Trophoblast cell (in vitro differentiated cells and primary cell): ENCODE data around the gene TNS2.

Experiments used
- DNase-seq, 2 donors: peaks; one replicate each; pipeline ENCODE4 v3.0.0-alpha.2; 2016
- H2AFZ ChIP-seq: 2 replicates; pipeline ENCODE4 v1.6.1; 2013; ENCODE audit warnings: low read length, moderate library complexity, mild to moderate bottlenecking; ENCODE audit not compliant: insufficient read depth, poor library complexity
- H2AK5ac ChIP-seq: 2 replicates; pipeline ENCODE4 v1.6.1; 2013; ENCODE audit warnings: mild to moderate bottlenecking, low read length
- H2BK120ac ChIP-seq: 2 replicates; pipeline ENCODE4 v1.6.1; 2013; ENCODE audit warnings: low read length, mild to moderate bottlenecking, moderate library complexity; ENCODE audit not compliant: insufficient read depth, poor library complexity
- H2BK12ac ChIP-seq: 2 replicates; pipeline ENCODE4 v1.6.1; 2013; ENCODE audit warnings: mild to moderate bottlenecking, low read length, moderate library complexity
- H2BK5ac ChIP-seq: 2 replicates; pipeline ENCODE4 v1.6.1; 2013; ENCODE audit warnings: low read length, low read depth, moderate library complexity, mild to moderate bottlenecking; ENCODE audit not compliant: poor library complexity
- H3K14ac ChIP-seq: 2 replicates; pipeline ENCODE4 v1.6.1; 2013; ENCODE audit warnings: mild to moderate bottlenecking, low read length
- H3K18ac ChIP-seq: 2 replicates; pipeline ENCODE4 v1.6.1; 2013; ENCODE audit warnings: mild to moderate bottlenecking, low read length
- H3K23ac ChIP-seq: 2 replicates; pipeline ENCODE4 v1.6.1; 2013; ENCODE audit warnings: low read length
- H3K27ac ChIP-seq: 2 replicates; pipeline ENCODE4 v1.5.1; 2013; ENCODE audit warnings: low read depth, mild to moderate bottlenecking, inconsistent platforms, low read length, moderate library complexity
- H3K27me3 ChIP-seq: 2 replicates; pipeline ENCODE4 v1.6.1; 2013; ENCODE audit warnings: inconsistent platforms, mild to moderate bottlenecking, low read length, moderate library complexity; ENCODE audit not compliant: insufficient read depth
- H3K36me3 ChIP-seq, 2 experiments: 1 replicate in 1 of 2; 2 replicates in 1 of 2; pipeline ENCODE4 v1.6.1; 2013; ENCODE audit warnings: low read length in 2 of 2, mild to moderate bottlenecking in 2 of 2, moderate library complexity in 1 of 2; ENCODE audit not compliant: insufficient read depth in 2 of 2, control insufficient read depth in 1 of 2
- H3K4ac ChIP-seq: 2 replicates; pipeline ENCODE4 v1.6.1; 2013; ENCODE audit warnings: low read depth, mild to moderate bottlenecking, low read length, moderate library complexity
- H3K4me1 ChIP-seq, 2 experiments: 1 replicate in 1 of 2; 2 replicates in 1 of 2; pipeline ENCODE4 v1.6.1; 2013; ENCODE audit warnings: low read length in 2 of 2, mild to moderate bottlenecking in 2 of 2, moderate library complexity in 1 of 2; ENCODE audit not compliant: insufficient read depth in 2 of 2, control insufficient read depth in 1 of 2
- H3K4me2 ChIP-seq: 2 replicates; pipeline ENCODE4 v1.6.1; 2013; ENCODE audit warnings: inconsistent platforms, mild to moderate bottlenecking, low read length, moderate library complexity
- H3K4me3 ChIP-seq: 2 replicates; pipeline ENCODE4 v1.5.1; 2013; ENCODE audit warnings: mild to moderate bottlenecking, low read depth, low read length, inconsistent platforms
- H3K79me1 ChIP-seq: one replicate; pipeline ENCODE4 v1.6.1; 2013; ENCODE audit warnings: low read length
- H3K79me2 ChIP-seq: 2 replicates; pipeline ENCODE4 v1.6.1; 2013; ENCODE audit warnings: low read length, mild to moderate bottlenecking; ENCODE audit not compliant: control insufficient read depth, insufficient read depth, poor library complexity
- H3K9ac ChIP-seq: 2 replicates; pipeline ENCODE4 v1.6.1; 2013; ENCODE audit warnings: mild to moderate bottlenecking, low read length
- H3K9me3 ChIP-seq: 2 replicates; pipeline ENCODE4 v1.6.1; 2013; ENCODE audit warnings: low read depth, mild to moderate bottlenecking, control low read depth, inconsistent platforms, low read length; ENCODE audit not compliant: insufficient read depth
- H4K12ac ChIP-seq: 2 replicates; pipeline ENCODE4 v1.6.1; 2013; ENCODE audit warnings: low read depth, mild to moderate bottlenecking, low read length, moderate library complexity
- H4K8ac ChIP-seq: 2 replicates; pipeline ENCODE4 v1.6.1; 2013; ENCODE audit warnings: low read depth, mild to moderate bottlenecking, low read length, moderate library complexity
- H4K91ac ChIP-seq: one replicate; pipeline ENCODE4 v1.6.1; 2013; ENCODE audit warnings: low read depth, mild to moderate bottlenecking, low read length, moderate library complexity
- WGBS: extraction: QIAGEN DNeasy Blood & Tissue Kit; methylation state at CpG from one replicate; pipeline ENCODE4 v1.1.7; 2013; ENCODE audit warnings: missing lambda C conversion rate; ENCODE audit not compliant: insufficient read length, insufficient coverage; ENCODE audit errors: extremely low coverage; 5-methylcytosine and 5-hydroxymethylcytosine counted together

The TNS2 gene

DNA sequence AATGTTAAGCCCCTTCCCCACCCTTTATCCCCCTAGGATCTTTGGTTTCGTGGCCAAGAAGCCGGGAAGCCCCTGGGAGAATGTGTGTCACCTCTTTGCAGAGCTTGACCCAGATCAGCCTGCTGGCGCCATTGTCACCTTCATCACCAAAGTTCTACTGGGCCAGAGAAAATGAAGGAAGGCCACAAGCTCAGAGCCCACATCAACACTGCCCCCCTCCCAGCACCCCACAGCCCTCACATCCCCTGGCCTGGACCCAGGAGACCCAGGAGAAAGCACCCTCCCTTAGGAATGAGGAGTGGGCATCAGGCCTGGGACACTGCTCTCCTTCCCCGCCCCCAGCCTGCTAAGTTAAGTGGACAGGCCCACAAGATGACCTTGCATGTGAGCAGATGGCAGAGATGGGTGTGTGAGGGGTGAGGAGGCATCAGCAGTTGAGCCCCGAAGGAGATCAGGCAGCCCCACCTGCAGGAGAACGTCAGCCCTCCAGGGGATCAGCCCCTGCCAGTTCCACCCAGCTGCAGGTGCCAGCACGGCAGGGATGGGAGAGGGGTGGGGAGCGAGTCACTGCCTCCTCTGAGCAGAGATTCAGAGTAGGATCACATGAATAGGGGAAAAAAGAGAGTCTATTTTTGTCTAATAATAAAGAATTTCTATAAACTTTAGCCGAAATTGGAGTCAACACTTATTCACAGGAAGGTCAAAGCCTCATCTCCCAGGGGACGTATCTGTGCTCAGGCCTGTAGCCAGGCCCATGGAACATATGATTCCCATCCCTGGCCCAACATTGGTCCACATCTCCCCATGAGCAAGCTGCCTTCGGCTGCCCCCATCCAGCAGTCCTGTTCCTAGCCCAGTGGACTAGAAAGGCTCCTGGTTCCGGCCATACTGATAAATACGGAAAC, 14.1 kb downstream of the TNS2 start:
- peaks cover 2% of the 10 kb centered on the region for H3K9me3 ChIP-seq
- H3K27ac ChIP-seq: no peak overlapping the region
- WGBS: no CpG with 5 or more reads among the region's 13 CpGs
- no peak overlapping the region for H3K4me2 ChIP-seq
- H3K9ac ChIP-seq: no peak overlapping the region
- H3K14ac ChIP-seq: no peak overlapping the region
- DNase-seq: no peak
- H2AK5ac ChIP-seq: no peak overlapping the region
- no peaks in the 10 kb centered on the region for H3K27me3 ChIP-seq
- H2BK120ac ChIP-seq: no peak overlapping the region
- H4K91ac ChIP-seq: no peak overlapping the region
- no peak overlapping the region for H2AFZ ChIP-seq
- H4K12ac ChIP-seq: no peak overlapping the region
- no peak overlapping the region for H3K4ac ChIP-seq
- H3K79me2 ChIP-seq: no peaks in the 10 kb centered on the region
- no peaks in the 10 kb centered on the region for H3K4me1 ChIP-seq
- no peak overlapping the region for H2BK12ac ChIP-seq
- H3K36me3 ChIP-seq: peaks cover 14 to 20% of the 10 kb centered on the region in 2 experiments
- no peak overlapping the region for H3K4me3 ChIP-seq
- H3K18ac ChIP-seq: no peak overlapping the region
- no peak overlapping the region for H4K8ac ChIP-seq
- no peak overlapping the region for H2BK5ac ChIP-seq
- no peaks in the 10 kb centered on the region for H3K79me1 ChIP-seq
- H3K23ac ChIP-seq: no peak overlapping the region

DNA sequence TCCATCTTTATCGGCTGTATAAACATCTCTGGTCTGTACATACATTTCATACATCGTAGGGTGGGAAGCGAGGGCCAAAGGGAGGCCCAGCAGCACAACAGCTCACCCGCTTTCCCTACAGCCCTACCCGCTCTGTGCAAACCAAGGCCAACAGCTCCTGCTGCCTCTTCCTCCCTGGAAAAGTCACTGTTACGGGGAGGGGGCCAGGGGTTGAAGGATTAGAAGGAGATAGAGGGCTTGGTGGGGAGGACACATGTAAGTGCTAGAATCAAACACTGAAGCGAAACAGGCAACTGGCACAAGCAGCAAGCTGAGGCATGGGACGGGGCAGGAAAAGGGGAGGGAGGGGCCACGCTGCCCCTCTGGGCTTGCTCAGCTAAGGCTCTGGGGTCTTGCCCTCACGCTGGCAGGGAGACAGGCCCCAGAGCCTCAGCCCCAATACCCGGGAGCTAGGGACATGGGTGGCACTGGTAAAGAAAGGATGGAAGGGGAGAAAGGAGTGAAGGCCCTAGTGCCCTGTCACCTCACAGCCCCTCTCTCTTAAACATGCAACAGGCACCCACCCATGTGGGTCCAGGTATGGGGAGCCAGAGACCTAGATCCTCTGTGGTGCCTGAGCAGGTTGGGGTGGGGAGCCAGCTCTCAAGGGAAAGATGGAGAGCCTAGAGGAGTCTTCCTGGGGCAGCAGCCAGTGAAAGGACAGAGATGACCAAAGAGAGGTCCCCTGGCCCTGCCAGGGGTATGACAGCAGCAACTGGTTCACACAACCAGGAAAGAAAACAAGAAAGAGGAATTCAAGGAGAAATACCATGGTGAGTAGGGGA, 15.0 kb downstream of the TNS2 start:
- H3K23ac ChIP-seq: no peak overlapping the region
- no peak overlapping the region for H2BK120ac ChIP-seq
- no peak overlapping the region for H2AK5ac ChIP-seq
- DNase-seq: no peak
- H4K91ac ChIP-seq: no peak overlapping the region
- no peak overlapping the region for H3K4me3 ChIP-seq
- no peak overlapping the region for H3K9ac ChIP-seq
- no peak overlapping the region for H3K4ac ChIP-seq
- no peak overlapping the region for H3K4me2 ChIP-seq
- no peak overlapping the region for H3K27ac ChIP-seq
- H2BK5ac ChIP-seq: no peak overlapping the region
- H2AFZ ChIP-seq: no peak overlapping the region
- H3K36me3 ChIP-seq: peaks cover 14 to 20% of the 10 kb centered on the region in 2 experiments
- no peak overlapping the region for H3K14ac ChIP-seq
- no peak overlapping the region for H4K8ac ChIP-seq
- peaks cover 4% of the 10 kb centered on the region for H3K9me3 ChIP-seq
- H3K27me3 ChIP-seq: no peaks in the 10 kb centered on the region
- H4K12ac ChIP-seq: no peak overlapping the region
- WGBS: no CpG with 5 or more reads among the region's 11 CpGs
- no peaks in the 10 kb centered on the region for H3K4me1 ChIP-seq
- H3K79me1 ChIP-seq: no peaks in the 10 kb centered on the region
- no peak overlapping the region for H3K18ac ChIP-seq
- H3K79me2 ChIP-seq: no peaks in the 10 kb centered on the region
- H2BK12ac ChIP-seq: no peak overlapping the region

DNA sequence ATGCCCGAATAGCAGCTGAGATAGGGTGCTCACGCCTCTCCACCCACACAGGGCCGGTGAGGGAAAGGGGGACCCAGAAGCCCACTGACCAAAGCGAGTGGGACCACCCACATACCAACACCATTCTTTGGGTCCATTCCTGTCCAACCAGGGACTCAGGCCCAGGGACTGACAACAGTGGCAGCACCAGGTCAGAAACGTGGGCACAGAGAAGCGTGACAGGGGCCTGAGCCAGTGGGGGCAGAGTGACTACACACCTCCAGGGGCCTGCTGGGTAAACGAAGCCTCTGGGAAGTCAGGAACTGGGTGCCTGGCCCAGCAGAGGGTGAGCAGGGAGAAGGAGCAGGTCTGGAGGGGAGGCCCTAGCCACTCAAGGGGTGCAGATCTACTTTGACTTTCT, 15.6 kb downstream of the TNS2 start:
- Histone ChIP-seq H3K4me3 (no peak overlapping the region), H4K12ac (no peak overlapping the region), H3K23ac (no peak overlapping the region), H3K4me1 (no peaks in the 10 kb centered on the region), H4K91ac (no peak overlapping the region), H3K36me3 (peaks cover 14 to 20% of the 10 kb centered on the region in 2 experiments), H2BK5ac (no peak overlapping the region), H3K79me2 (no peaks in the 10 kb centered on the region), H3K9ac (no peak overlapping the region), H3K18ac (no peak overlapping the region), H2AK5ac (no peak overlapping the region), H3K4me2 (no peak overlapping the region), H3K27ac (no peak overlapping the region), H3K9me3 (peaks cover 4% of the 10 kb centered on the region), H2AFZ (no peak overlapping the region), H3K4ac (no peak overlapping the region), H3K27me3 (no peaks in the 10 kb centered on the region), H2BK120ac (no peak overlapping the region), H3K14ac (no peak overlapping the region), H4K8ac (no peak overlapping the region), H2BK12ac (no peak overlapping the region), H3K79me1 (no peaks in the 10 kb centered on the region)
- DNase-seq: no peak
- WGBS: no CpG with 5 or more reads among the region's 7 CpGs

DNA sequence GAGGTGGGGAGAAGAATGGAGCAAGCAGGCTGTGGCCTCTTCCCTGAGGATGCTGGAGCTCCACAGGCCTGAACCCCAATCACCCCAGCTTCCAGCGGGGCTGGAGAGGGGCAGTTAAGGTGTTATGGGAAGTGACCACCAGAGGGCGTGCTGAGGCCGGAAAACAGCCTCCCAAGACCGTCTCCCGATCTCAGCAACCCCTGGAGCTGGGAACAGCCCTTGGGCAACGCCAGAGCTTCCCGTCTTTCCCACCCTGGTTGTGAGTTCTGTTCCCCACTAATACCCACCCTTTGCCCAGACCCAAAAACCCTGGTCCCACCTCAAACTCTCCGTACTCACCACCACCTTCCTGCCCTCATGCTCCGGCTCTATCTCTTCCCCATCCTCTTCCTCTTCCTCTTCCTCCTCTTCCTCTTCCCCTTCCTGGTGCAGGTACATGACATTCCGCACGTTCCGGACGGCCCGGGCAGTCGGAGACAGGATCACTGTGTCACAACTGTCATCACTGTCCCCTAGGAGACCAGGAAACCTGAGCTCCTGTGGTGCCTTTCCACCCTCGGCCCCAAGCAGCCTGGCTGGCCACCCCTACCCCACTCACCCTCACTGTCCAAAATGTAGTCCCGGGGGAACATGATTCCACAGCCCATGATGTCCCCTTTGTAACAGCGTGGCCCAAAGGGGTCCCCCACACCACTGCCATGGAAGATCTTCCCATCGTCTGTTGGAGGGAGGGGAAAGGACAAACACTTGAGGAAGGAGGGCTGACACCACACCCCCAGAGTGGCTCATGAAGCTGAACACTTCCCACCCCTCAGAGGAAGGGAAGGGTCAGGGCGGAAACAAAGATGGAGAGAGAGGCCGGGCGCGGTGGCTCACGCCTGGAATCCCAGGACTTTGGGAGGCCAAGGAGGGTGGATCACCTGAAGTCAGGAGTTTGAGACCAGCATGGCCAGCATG, 16.4 kb downstream of the TNS2 start:
- Histone ChIP-seq H2AK5ac (no peak overlapping the region), H3K4me3 (no peak overlapping the region), H2AFZ (no peak overlapping the region), H4K8ac (no peak overlapping the region), H3K79me2 (no peaks in the 10 kb centered on the region), H3K9me3 (peaks cover 4% of the 10 kb centered on the region), H4K91ac (no peak overlapping the region), H3K23ac (no peak overlapping the region), H3K4me1 (no peaks in the 10 kb centered on the region), H3K18ac (no peak overlapping the region), H3K4me2 (no peak overlapping the region), H3K79me1 (no peaks in the 10 kb centered on the region), H3K27me3 (no peaks in the 10 kb centered on the region), H3K9ac (no peak overlapping the region), H4K12ac (no peak overlapping the region), H2BK5ac (no peak overlapping the region), H2BK120ac (no peak overlapping the region), H2BK12ac (no peak overlapping the region), H3K14ac (no peak overlapping the region), H3K4ac (no peak overlapping the region), H3K27ac (no peak overlapping the region), H3K36me3 (peaks cover 14 to 20% of the 10 kb centered on the region in 2 experiments)
- no CpG with 5 or more reads among the region's 24 CpGs for WGBS
- DNase-seq: peak; percentile 83 to 85
